ENCODE results near the gene WDSUB1.

GRCh38 chr2:159217676-159218075 lies 68.8 kb downstream of the WDSUB1 start:
- TF ChIP-seq CTCF (IDR thresholded peaks at IDR 0.05; ENCODE audit: insufficient read depth, low read length) (no peak), POLR2AphosphoS5 (IDR thresholded peaks at IDR 0.05; ENCODE audit: low read depth) (no peak)
- TF ChIP-seq, protein P1, sequence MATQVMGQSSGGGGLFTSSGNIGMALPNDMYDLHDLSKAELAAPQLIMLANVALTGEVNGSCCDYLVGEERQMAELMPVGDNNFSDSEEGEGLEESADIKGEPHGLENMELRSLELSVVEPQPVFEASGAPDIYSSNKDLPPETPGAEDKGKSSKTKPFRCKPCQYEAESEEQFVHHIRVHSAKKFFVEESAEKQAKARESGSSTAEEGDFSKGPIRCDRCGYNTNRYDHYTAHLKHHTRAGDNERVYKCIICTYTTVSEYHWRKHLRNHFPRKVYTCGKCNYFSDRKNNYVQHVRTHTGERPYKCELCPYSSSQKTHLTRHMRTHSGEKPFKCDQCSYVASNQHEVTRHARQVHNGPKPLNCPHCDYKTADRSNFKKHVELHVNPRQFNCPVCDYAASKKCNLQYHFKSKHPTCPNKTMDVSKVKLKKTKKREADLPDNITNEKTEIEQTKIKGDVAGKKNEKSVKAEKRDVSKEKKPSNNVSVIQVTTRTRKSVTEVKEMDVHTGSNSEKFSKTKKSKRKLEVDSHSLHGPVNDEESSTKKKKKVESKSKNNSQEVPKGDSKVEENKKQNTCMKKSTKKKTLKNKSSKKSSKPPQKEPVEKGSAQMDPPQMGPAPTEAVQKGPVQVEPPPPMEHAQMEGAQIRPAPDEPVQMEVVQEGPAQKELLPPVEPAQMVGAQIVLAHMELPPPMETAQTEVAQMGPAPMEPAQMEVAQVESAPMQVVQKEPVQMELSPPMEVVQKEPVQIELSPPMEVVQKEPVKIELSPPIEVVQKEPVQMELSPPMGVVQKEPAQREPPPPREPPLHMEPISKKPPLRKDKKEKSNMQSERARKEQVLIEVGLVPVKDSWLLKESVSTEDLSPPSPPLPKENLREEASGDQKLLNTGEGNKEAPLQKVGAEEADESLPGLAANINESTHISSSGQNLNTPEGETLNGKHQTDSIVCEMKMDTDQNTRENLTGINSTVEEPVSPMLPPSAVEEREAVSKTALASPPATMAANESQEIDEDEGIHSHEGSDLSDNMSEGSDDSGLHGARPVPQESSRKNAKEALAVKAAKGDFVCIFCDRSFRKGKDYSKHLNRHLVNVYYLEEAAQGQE (IDR thresholded peaks at IDR 0.05; ENCODE audit: insufficient replicate concordance, low read depth) = no peak
